ENCODE measurements around the gene MGARP.

DNA sequence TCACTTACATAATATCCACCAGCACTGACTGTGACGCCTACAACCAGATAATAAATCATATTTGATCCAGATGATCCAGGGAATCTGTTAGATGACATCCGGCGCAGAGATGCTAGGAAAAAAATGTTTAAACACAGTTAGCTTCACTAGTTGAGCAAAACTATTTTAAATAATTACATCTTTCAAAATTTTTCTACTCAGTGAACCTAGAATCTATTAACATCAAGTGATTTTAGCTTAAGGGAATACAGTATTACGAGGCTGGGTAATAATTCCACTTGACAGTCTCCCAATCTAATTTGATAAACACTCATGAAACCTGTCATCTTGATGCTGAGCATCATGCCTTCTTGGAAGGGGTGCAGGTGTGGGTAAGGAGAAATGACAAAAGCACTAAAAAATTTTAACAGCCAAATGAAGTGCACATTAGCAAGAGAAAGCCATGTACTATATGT lies 4.7 kb downstream of the MGARP start:
- TF ChIP-seq, protein P1, sequence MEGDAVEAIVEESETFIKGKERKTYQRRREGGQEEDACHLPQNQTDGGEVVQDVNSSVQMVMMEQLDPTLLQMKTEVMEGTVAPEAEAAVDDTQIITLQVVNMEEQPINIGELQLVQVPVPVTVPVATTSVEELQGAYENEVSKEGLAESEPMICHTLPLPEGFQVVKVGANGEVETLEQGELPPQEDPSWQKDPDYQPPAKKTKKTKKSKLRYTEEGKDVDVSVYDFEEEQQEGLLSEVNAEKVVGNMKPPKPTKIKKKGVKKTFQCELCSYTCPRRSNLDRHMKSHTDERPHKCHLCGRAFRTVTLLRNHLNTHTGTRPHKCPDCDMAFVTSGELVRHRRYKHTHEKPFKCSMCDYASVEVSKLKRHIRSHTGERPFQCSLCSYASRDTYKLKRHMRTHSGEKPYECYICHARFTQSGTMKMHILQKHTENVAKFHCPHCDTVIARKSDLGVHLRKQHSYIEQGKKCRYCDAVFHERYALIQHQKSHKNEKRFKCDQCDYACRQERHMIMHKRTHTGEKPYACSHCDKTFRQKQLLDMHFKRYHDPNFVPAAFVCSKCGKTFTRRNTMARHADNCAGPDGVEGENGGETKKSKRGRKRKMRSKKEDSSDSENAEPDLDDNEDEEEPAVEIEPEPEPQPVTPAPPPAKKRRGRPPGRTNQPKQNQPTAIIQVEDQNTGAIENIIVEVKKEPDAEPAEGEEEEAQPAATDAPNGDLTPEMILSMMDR (IDR thresholded peaks at IDR 0.05): no peak
- TF ChIP-seq POLR2A (IDR thresholded peaks at IDR 0.05): no peak
